NCI-H2029 (cell line): Measurements from ENCODE around the gene SERPINA4.

ENCODE experiments used
- DNase-seq: peaks from one replicate; lab custom pipeline; 2025; lab: John Stamatoyannopoulos, UW

The SERPINA4 gene

GRCh38 chr14:94560751-94561655, at the start of gene SERPINA4:
Gene SERPINA4, plus strand, starts transcription at chr14:94561442. Its CDS starts 2,041 bp downstream, at chr14:94563483.
- no peak for DNase-seq

GRCh38 chr14:94514351-94514750, 46.9 kb upstream of the SERPINA4 start:
- DNase-seq: no peak

- DNase-seq: no peak
Observed at GRCh38 chr14:94515426-94515825, 45.8 kb upstream of the SERPINA4 start.

- DNase-seq: no peak
Observed at GRCh38 chr14:94515856-94516255, 45.4 kb upstream of the SERPINA4 start.

GRCh38 chr14:94517248-94517640, 44.0 kb upstream of the SERPINA4 start:
- no peak for DNase-seq

GRCh38 chr14:94517641-94518257, 43.5 kb upstream of the SERPINA4 start:
- DNase-seq: no peak

GRCh38 chr14:94521375-94522114, 39.7 kb upstream of the SERPINA4 start:
- DNase-seq: no peak

GRCh38 chr14:94522115-94522724, 39.0 kb upstream of the SERPINA4 start:
- DNase-seq: no peak

- DNase-seq: no peak
Observed at GRCh38 chr14:94523265-94523664, 38.0 kb upstream of the SERPINA4 start.

- DNase-seq: no peak
Observed at GRCh38 chr14:94524093-94524492, 37.1 kb upstream of the SERPINA4 start.

- no peak for DNase-seq
Observed at GRCh38 chr14:94531187-94531586, 30.1 kb upstream of the SERPINA4 start.

- no peak for DNase-seq
Observed at GRCh38 chr14:94532447-94532846, 28.8 kb upstream of the SERPINA4 start.

- DNase-seq: no peak
Observed at GRCh38 chr14:94535506-94535905, 25.7 kb upstream of the SERPINA4 start.

- DNase-seq: no peak
Observed at GRCh38 chr14:94536836-94537235, 24.4 kb upstream of the SERPINA4 start.

- DNase-seq: no peak
Observed at GRCh38 chr14:94538070-94538740, 23.0 kb upstream of the SERPINA4 start.

GRCh38 chr14:94539181-94539580, 22.1 kb upstream of the SERPINA4 start:
- no peak for DNase-seq

- DNase-seq: no peak
Observed at GRCh38 chr14:94540031-94540794, 21.0 kb upstream of the SERPINA4 start.

GRCh38 chr14:94541234-94541975, 19.8 kb upstream of the SERPINA4 start:
- DNase-seq: no peak

- no peak for DNase-seq
Observed at GRCh38 chr14:94542111-94542810, 19.0 kb upstream of the SERPINA4 start.
